WTC11 (cell line): ENCODE measurements around the gene PRELP. TPM values are rescaled to one million over a fixed set of nuclear protein-coding genes. Genes with fewer than 3 reads are reported as not detected.

ENCODE experiments used
- ATAC-seq: fragments of 200-7000 bp; cut with Tn5 transposase; 2 replicates; pipeline ENCODE4 v1.10.0; 2021; ENCODE audit warnings: mild to moderate bottlenecking, moderate library complexity
- CTCF ChIA-PET: fragments of 300-600 bp; sonication (Branson Sonifier 250); formaldehyde crosslinking; loops from one replicate; lab custom pipeline; 2021; ENCODE audit warnings: antibody characterized with exemption; lab: Charles Lee
- POLR2A ChIA-PET: fragments of 350-600 bp; sonication (Branson Sonifier 250); formaldehyde crosslinking; loops from one replicate; lab custom pipeline; 2021; ENCODE audit warnings: antibody characterized with exemption; lab: Charles Lee
- DNase-seq: peaks from one replicate; pipeline ENCODE4 v3.0.0; 2021; ENCODE audit warnings: low spot score
- H3K27ac Mint-ChIP-seq: 2 replicates; pipeline ENCODE4 v1.8.0; 2021; ENCODE audit warnings: mixed read lengths
- H3K27me3 Mint-ChIP-seq: 2 replicates; pipeline ENCODE4 v1.8.0; 2021; ENCODE audit warnings: low read depth, mild to moderate bottlenecking, moderate library complexity, mixed read lengths
- H3K36me3 Mint-ChIP-seq: 2 replicates; pipeline ENCODE4 v1.8.0; 2021; ENCODE audit warnings: mixed read lengths
- H3K4me1 Mint-ChIP-seq: 2 replicates; pipeline ENCODE4 v1.8.0; 2022; ENCODE audit warnings: mixed read lengths
- H3K4me3 Mint-ChIP-seq: 2 replicates; pipeline ENCODE4 v1.8.0; 2021; ENCODE audit warnings: mild to moderate bottlenecking, moderate library complexity, mixed read lengths
- H3K9me3 Mint-ChIP-seq: 2 replicates; pipeline ENCODE4 v1.8.0; 2021; ENCODE audit warnings: mixed read lengths
- EMX1 ChIP-seq: fragments of 250-450 bp; sonication (Bioruptor Pico); IDR thresholded peaks from 2 replicates; pipeline ENCODE4 v1.8.0; 2021; ENCODE audit warnings: mild to moderate bottlenecking
- FOXJ3 ChIP-seq: sonication (generic); formaldehyde crosslinking; IDR thresholded peaks from 2 replicates; pipeline ENCODE4 v1.9.0; 2021; ENCODE audit warnings: missing genetic modification reagents, mild to moderate bottlenecking, borderline replicate concordance
- FOXK1 ChIP-seq: sonication (generic); formaldehyde crosslinking; IDR thresholded peaks from 2 replicates; pipeline ENCODE4 v1.8.0; 2022; ENCODE audit warnings: mild to moderate bottlenecking, moderate library complexity, missing genetic modification reagents
- JUN ChIP-seq: sonication (generic); formaldehyde crosslinking; IDR thresholded peaks from 2 replicates; pipeline ENCODE4 v1.8.0; 2023; ENCODE audit warnings: mild to moderate bottlenecking, missing genetic modification reagents
- MXD4 ChIP-seq: fragments of 250-450 bp; sonication (Bioruptor Pico); IDR thresholded peaks from 2 replicates; pipeline ENCODE4 v1.8.0; 2021; ENCODE audit warnings: mild to moderate bottlenecking, moderate library complexity, borderline replicate concordance
- NR2C2 ChIP-seq: sonication (generic); formaldehyde crosslinking; IDR thresholded peaks from 2 replicates; pipeline ENCODE4 v1.8.0; 2022; ENCODE audit warnings: mild to moderate bottlenecking, missing genetic modification reagents
- RORB ChIP-seq: fragments of 250-450 bp; sonication (Bioruptor Pico); IDR thresholded peaks from 2 replicates; pipeline ENCODE4 v1.9.0; 2021; ENCODE audit warnings: mild to moderate bottlenecking
- SMAD3 ChIP-seq: sonication (generic); formaldehyde crosslinking; IDR thresholded peaks from 2 replicates; pipeline ENCODE4 v1.8.0; 2022; ENCODE audit warnings: missing genetic modification reagents, mild to moderate bottlenecking, borderline replicate concordance
- SOX15 ChIP-seq: fragments of 250-450 bp; sonication (Bioruptor Pico); IDR thresholded peaks from 2 replicates; pipeline ENCODE4 v1.9.0; 2021; ENCODE audit warnings: mild to moderate bottlenecking
- TCF7 ChIP-seq: sonication (generic); formaldehyde crosslinking; IDR thresholded peaks from 2 replicates; pipeline ENCODE4 v1.8.0; 2022; ENCODE audit warnings: mild to moderate bottlenecking, low read depth, missing genetic modification reagents, moderate library complexity
- TP53 ChIP-seq: sonication (generic); formaldehyde crosslinking; IDR thresholded peaks from 2 replicates; pipeline ENCODE4 v1.8.1; 2023; ENCODE audit warnings: mild to moderate bottlenecking, missing genetic modification reagents
- ZBTB21 ChIP-seq: sonication (generic); formaldehyde crosslinking; IDR thresholded peaks from 2 replicates; pipeline ENCODE4 v1.8.1; 2023; ENCODE audit warnings: mild to moderate bottlenecking, missing genetic modification reagents, borderline replicate concordance
- ZNF138 ChIP-seq: sonication (generic); formaldehyde crosslinking; conservative IDR thresholded peaks from 2 replicates; pipeline ENCODE4 v1.8.1; 2022; ENCODE audit warnings: mild to moderate bottlenecking, moderate library complexity, missing genetic modification reagents
- ZNF317 ChIP-seq: sonication (generic); formaldehyde crosslinking; IDR thresholded peaks from 2 replicates; pipeline ENCODE4 v1.8.1; 2023; ENCODE audit warnings: low read depth, mild to moderate bottlenecking, moderate library complexity, missing genetic modification reagents, borderline replicate concordance
- ZNF416 ChIP-seq: fragments of 250-450 bp; sonication (Bioruptor Pico); IDR thresholded peaks from 2 replicates; pipeline ENCODE4 v1.9.0; 2021; ENCODE audit warnings: mild to moderate bottlenecking, inconsistent platforms
- ZNF671 ChIP-seq: fragments of 250-450 bp; sonication (Bioruptor Pico); IDR thresholded peaks from 2 replicates; pipeline ENCODE4 v1.8.0; 2021; ENCODE audit warnings: mild to moderate bottlenecking
- total RNA-seq: library from RNA; stranded (reverse); gene quantifications from 3 replicates; pipeline ENCODE4 v1.2.3, GENCODE V29; 2021
- TF ChIP-seq, protein P1 (sequence below): sonication (generic); formaldehyde crosslinking; IDR thresholded peaks from 2 replicates; pipeline ENCODE4 v1.8.1; 2023; ENCODE audit warnings: mild to moderate bottlenecking, missing genetic modification reagents, borderline replicate concordance
- TF ChIP-seq, protein P2 (sequence below): fragments of 250-450 bp; sonication (Bioruptor Pico); IDR thresholded peaks from 2 replicates; pipeline ENCODE4 v1.9.0; 2021; ENCODE audit warnings: mild to moderate bottlenecking
- TF ChIP-seq, protein P3 (sequence below): fragments of 250-450 bp; sonication (Bioruptor Pico); IDR thresholded peaks from 2 replicates; pipeline ENCODE4 v1.9.0; 2021; ENCODE audit warnings: mild to moderate bottlenecking
- TF ChIP-seq, protein P4 (sequence below): fragments of 250-450 bp; sonication (Bioruptor Pico); conservative IDR thresholded peaks from 2 replicates; pipeline ENCODE4 v1.9.0; 2021; ENCODE audit warnings: mild to moderate bottlenecking
- TF ChIP-seq, protein P5 (sequence below): sonication (generic); formaldehyde crosslinking; IDR thresholded peaks from 2 replicates; pipeline ENCODE4 v1.8.0; 2022; ENCODE audit warnings: mild to moderate bottlenecking, missing genetic modification reagents
- TF ChIP-seq, protein P6 (sequence below): sonication (generic); formaldehyde crosslinking; IDR thresholded peaks from 2 replicates; pipeline ENCODE4 v1.8.1; 2023; ENCODE audit warnings: mild to moderate bottlenecking, missing genetic modification reagents

The PRELP gene
- total RNA-seq, 1 experiment from 2014 or later: 0.17 TPM

DNA sequence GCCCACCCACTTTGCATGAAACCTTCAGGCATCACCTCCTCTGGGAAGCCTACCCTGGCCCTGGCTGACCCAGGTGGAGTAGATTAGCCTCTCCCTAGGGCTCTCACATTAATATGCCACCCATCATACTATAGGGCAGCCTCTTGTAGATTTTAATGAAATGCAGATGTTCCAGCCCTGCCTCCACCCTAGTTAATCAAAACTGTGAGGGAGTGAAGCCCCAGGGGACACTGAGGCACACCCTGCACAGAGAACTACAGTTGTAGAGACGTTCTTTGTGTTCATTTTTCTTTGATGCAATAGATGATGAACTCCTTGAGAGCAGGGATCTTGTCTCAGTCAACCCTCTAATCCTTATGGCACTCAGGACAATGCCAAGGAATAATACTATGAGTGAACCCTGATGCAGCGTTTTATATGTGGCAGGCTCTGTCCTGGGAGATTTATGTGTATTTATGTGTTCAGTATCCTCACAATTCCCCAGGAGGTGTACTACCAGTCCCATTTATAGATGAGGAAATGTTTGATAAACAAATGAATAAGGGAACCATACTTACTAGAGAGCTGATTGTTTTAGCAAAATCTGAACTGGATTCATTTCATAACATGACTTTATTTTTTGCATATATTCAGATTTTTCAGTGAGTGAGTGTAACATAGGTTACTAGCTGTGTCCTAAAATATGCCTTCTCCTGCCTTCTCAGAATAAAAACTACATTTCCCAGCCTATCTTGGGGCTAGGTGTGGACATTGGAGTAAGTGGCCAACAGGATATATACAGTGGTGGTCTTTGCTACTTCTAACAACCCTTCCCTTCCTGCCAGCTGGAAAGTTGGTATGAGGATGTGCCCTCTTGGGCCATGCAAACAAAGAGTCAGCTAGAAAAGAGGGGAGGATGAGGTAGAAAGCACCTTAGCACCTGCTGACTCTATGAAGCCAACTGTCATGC is 23.5 kb upstream of the PRELP start:
- ATAC-seq: no peak
- no peak overlapping the region for H3K4me3 Mint-ChIP-seq
- no peaks in the 10 kb centered on the region; the same call in 1 of the 2 replicates for H3K27me3 Mint-ChIP-seq
- no peak for DNase-seq
- no peaks in the 10 kb centered on the region for H3K36me3 Mint-ChIP-seq
- ChIA-PET CTCF (interaction anchor here (1.1 to 2.9 kb wide), 5 partner anchors 12 to 112 kb away, joined by 3 to 12 read pairs (median 8); no protein-coding TSS in a partner anchor), POLR2A (no interaction called here)
- no peak overlapping the region for H3K27ac Mint-ChIP-seq
- no peak for TF ChIP-seq SMAD3 (CRISPR knock-in tag)
- no peak for TF ChIP-seq RORB (CRISPR knock-in tag)
- no peak for TF ChIP-seq ZBTB21 (CRISPR knock-in tag)
- no peak for TF ChIP-seq JUN (CRISPR knock-in tag)
- TF ChIP-seq FOXJ3: no peak
- TF ChIP-seq ZNF138 (CRISPR knock-in tag): no peak
- no peak for TF ChIP-seq SOX15 (CRISPR knock-in tag)
- TF ChIP-seq, protein P1, sequence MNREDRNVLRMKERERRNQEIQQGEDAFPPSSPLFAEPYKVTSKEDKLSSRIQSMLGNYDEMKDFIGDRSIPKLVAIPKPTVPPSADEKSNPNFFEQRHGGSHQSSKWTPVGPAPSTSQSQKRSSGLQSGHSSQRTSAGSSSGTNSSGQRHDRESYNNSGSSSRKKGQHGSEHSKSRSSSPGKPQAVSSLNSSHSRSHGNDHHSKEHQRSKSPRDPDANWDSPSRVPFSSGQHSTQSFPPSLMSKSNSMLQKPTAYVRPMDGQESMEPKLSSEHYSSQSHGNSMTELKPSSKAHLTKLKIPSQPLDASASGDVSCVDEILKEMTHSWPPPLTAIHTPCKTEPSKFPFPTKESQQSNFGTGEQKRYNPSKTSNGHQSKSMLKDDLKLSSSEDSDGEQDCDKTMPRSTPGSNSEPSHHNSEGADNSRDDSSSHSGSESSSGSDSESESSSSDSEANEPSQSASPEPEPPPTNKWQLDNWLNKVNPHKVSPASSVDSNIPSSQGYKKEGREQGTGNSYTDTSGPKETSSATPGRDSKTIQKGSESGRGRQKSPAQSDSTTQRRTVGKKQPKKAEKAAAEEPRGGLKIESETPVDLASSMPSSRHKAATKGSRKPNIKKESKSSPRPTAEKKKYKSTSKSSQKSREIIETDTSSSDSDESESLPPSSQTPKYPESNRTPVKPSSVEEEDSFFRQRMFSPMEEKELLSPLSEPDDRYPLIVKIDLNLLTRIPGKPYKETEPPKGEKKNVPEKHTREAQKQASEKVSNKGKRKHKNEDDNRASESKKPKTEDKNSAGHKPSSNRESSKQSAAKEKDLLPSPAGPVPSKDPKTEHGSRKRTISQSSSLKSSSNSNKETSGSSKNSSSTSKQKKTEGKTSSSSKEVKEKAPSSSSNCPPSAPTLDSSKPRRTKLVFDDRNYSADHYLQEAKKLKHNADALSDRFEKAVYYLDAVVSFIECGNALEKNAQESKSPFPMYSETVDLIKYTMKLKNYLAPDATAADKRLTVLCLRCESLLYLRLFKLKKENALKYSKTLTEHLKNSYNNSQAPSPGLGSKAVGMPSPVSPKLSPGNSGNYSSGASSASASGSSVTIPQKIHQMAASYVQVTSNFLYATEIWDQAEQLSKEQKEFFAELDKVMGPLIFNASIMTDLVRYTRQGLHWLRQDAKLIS (CRISPR knock-in tag): no peak
- TF ChIP-seq, protein P2, sequence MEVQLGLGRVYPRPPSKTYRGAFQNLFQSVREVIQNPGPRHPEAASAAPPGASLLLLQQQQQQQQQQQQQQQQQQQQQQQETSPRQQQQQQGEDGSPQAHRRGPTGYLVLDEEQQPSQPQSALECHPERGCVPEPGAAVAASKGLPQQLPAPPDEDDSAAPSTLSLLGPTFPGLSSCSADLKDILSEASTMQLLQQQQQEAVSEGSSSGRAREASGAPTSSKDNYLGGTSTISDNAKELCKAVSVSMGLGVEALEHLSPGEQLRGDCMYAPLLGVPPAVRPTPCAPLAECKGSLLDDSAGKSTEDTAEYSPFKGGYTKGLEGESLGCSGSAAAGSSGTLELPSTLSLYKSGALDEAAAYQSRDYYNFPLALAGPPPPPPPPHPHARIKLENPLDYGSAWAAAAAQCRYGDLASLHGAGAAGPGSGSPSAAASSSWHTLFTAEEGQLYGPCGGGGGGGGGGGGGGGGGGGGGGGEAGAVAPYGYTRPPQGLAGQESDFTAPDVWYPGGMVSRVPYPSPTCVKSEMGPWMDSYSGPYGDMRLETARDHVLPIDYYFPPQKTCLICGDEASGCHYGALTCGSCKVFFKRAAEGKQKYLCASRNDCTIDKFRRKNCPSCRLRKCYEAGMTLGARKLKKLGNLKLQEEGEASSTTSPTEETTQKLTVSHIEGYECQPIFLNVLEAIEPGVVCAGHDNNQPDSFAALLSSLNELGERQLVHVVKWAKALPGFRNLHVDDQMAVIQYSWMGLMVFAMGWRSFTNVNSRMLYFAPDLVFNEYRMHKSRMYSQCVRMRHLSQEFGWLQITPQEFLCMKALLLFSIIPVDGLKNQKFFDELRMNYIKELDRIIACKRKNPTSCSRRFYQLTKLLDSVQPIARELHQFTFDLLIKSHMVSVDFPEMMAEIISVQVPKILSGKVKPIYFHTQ (CRISPR knock-in tag): no peak
- TF ChIP-seq FOXK1 (CRISPR knock-in tag): no peak
- no peak for TF ChIP-seq ZNF416 (CRISPR knock-in tag)
- H3K4me1 Mint-ChIP-seq: peaks cover 14% of the 10 kb centered on the region
- H3K9me3 Mint-ChIP-seq: no peaks in the 10 kb centered on the region

DNA sequence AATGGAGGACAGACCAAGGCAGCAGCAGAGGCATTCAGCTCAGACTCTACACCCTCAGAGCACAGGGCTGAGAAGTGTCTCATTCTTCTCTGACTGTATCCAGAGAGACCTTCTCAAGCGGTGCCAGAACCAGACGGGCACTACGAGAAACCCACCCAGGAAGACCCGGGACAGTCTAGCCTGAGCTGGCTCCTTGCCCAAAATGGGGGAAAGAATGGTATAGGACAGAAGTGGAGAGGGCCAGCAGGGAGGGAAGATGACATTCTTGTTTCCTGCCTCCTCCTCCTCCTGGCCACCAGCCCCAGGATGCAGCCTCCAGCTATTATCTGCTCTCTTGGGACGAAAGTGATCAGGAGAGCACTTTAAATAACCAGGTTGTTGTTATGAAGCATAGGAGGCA is 22.6 kb upstream of the PRELP start:
- Mint-ChIP-seq H3K27me3 (no peaks in the 10 kb centered on the region; the same call in 1 of the 2 replicates), H3K27ac (no peak overlapping the region)
- CTCF ChIA-PET: interaction anchor here (1.0 to 2.9 kb wide), 8 partner anchors 11 to 185 kb away, joined by 3 to 12 read pairs (median 4); partner anchors contain the start of gene PRELP
- TF ChIP-seq TCF7 (CRISPR knock-in tag) (no peak), ZNF317 (CRISPR knock-in tag) (no peak), MXD4 (no peak), ZNF671 (no peak), TP53 (CRISPR knock-in tag) (no peak), NR2C2 (no peak), EMX1 (CRISPR knock-in tag) (no peak)
- TF ChIP-seq, protein P3, sequence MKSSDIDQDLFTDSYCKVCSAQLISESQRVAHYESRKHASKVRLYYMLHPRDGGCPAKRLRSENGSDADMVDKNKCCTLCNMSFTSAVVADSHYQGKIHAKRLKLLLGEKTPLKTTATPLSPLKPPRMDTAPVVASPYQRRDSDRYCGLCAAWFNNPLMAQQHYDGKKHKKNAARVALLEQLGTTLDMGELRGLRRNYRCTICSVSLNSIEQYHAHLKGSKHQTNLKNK (CRISPR knock-in tag): no peak
- TF ChIP-seq, protein P4, sequence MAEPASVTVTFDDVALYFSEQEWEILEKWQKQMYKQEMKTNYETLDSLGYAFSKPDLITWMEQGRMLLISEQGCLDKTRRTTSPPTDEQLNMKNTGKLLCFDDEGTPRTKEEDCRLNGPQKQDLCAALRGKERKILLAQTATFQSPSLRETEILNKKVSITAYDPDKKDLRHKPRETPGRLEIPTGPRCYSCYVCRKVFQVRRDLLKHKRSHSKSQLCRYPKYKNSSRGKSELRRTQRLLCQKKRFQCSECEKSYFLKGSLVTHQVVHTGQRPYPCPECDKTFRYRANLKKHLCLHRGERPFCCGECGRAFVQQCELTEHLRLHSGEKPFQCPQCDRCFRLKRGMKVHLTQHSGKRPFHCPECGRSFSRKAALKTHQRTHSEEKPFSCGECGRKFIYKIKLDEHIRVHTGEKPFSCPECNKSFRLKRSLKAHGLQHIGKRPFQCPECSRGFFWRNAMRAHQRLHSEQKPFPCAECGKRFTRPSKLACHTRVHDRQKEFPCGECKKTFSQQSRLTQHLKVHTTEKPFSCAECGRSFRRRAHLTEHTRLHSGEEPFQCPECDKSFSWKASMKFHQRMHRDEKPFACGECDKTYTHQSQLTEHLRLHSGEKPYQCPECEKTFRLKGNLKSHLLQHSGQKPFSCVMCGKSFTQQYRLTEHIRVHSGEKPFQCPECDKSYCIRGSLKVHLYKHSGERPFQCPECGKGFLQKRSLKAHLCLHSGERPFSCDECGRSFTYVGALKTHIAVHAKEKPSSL: no peak
- TF ChIP-seq, protein P5, sequence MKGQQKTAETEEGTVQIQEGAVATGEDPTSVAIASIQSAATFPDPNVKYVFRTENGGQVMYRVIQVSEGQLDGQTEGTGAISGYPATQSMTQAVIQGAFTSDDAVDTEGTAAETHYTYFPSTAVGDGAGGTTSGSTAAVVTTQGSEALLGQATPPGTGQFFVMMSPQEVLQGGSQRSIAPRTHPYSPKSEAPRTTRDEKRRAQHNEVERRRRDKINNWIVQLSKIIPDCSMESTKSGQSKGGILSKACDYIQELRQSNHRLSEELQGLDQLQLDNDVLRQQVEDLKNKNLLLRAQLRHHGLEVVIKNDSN (CRISPR knock-in tag): no peak
- TF ChIP-seq, protein P6, sequence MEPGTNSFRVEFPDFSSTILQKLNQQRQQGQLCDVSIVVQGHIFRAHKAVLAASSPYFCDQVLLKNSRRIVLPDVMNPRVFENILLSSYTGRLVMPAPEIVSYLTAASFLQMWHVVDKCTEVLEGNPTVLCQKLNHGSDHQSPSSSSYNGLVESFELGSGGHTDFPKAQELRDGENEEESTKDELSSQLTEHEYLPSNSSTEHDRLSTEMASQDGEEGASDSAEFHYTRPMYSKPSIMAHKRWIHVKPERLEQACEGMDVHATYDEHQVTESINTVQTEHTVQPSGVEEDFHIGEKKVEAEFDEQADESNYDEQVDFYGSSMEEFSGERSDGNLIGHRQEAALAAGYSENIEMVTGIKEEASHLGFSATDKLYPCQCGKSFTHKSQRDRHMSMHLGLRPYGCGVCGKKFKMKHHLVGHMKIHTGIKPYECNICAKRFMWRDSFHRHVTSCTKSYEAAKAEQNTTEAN (CRISPR knock-in tag): no peak

More for the DNA sequence above, 22.6 kb upstream of the PRELP start:
- H3K4me1 Mint-ChIP-seq: peaks cover 14% of the 10 kb centered on the region
- POLR2A ChIA-PET: no interaction called here
- no peak for ATAC-seq
- DNase-seq: no peak
- no peak overlapping the region for H3K4me3 Mint-ChIP-seq
- no peaks in the 10 kb centered on the region for H3K9me3 Mint-ChIP-seq
- no peaks in the 10 kb centered on the region for H3K36me3 Mint-ChIP-seq
